Gastrocnemius medialis (tissue), 4 donors: Measurements from ENCODE around the gene GAS7. TPM values are rescaled to one million over a fixed set of nuclear protein-coding genes. Genes with fewer than 3 reads are reported as not detected.

Experiments
- ATAC-seq, 2 donors: fragments of 150-250 bp; one replicate each; pipeline ENCODE4 v1.9.1; 2016
- DNase-seq, 2 donors: peaks; one replicate each; pipeline ENCODE4 v3.0.0-alpha.2; 2019
- H3K27ac ChIP-seq, 4 donors: fragments of 200-600 bp; sonication (generic); 1 replicate in 1 of 4; 2 replicates in 3 of 4; pipeline ENCODE4 v1.5.1; 2016 to 2018; ENCODE audit warnings: mild to moderate bottlenecking in 2 of 4, moderate library complexity in 1 of 4
- H3K27me3 ChIP-seq, 3 donors: fragments of 200-600 bp; sonication (generic) in 2 of 3; 1 replicate in 1 of 3; 2 replicates in 2 of 3; pipeline versions ENCODE4 v1.5.1 to v1.6.0; 2016 to 2019; ENCODE audit warnings: mild to moderate bottlenecking in 1 of 3, moderate library complexity in 1 of 3
- H3K36me3 ChIP-seq, 2 donors: fragments of 200-600 bp; sonication (generic) in 1 of 2; one replicate each; pipeline ENCODE4 v1.5.1; 2017 to 2018
- H3K4me1 ChIP-seq, 2 donors: fragments of 200-600 bp; sonication (generic) in 1 of 2; one replicate each; pipeline ENCODE4 v1.5.1; 2016 to 2017; ENCODE audit warnings: mild to moderate bottlenecking in 2 of 2
- H3K4me3 ChIP-seq, 4 donors: fragments of 200-600 bp; sonication (generic) in 3 of 4; 1 replicate in 1 of 4; 2 replicates in 3 of 4; pipeline ENCODE4 v1.5.1; 2016 to 2019; ENCODE audit warnings: mild to moderate bottlenecking in 2 of 4
- H3K9me3 ChIP-seq, 3 donors: fragments of 200-600 bp; sonication (generic) in 2 of 3; 1 replicate in 1 of 3; 2 replicates in 2 of 3; pipeline ENCODE4 v1.5.1; 2016 to 2019
- POLR2A ChIP-seq, 2 donors: fragments of 450-650 bp; IDR thresholded peaks; one replicate each; pipeline ENCODE4 v1.6.1; 2017; ENCODE audit warnings: antibody characterized with exemption in 2 of 2, mild to moderate bottlenecking in 2 of 2, moderate library complexity in 2 of 2
- in situ Hi-C, 4 donors: fragments of 200-750 bp; cut with MboI; loops; one replicate each; pipeline versions ENCODE4 v1.15.0 to v1.8.0; 2017; ENCODE audit warnings: low sequenced_read_pairs in 4 of 4
- intact Hi-C: fragments of 100-400 bp; cut with DNase I; formaldehyde crosslinking; loops from one replicate; pipeline ENCODE4 v1.15.1; 2023; ENCODE audit warnings: low total_unique reads
- total RNA-seq, 4 donors: library from RNA; depleted of rRNA; stranded (reverse); fragments of >200 nt; gene quantifications; one replicate each; pipeline versions ENCODE4 v1.1.0 to v1.2.3, GENCODE V29; 2016
- TF ChIP-seq, protein P1 (sequence below), 5 experiments: fragments of 450-650 bp in 3 of 5; fragments of 200-600 bp in 2 of 5; sonication (generic) in 2 of 5; IDR thresholded peaks in 4 of 5; conservative IDR thresholded peaks in 1 of 5; 1 replicate in 4 of 5; 2 replicates in 1 of 5; pipeline ENCODE4 v1.5.1; 2016 to 2019; ENCODE audit warnings: antibody characterized with exemption in 5 of 5, mild to moderate bottlenecking in 3 of 5, moderate library complexity in 3 of 5

Gene GAS7
- total RNA-seq, 4 donors from 2014 or later, result 5.8 to 7.1 (median 6.1) TPM

DNA sequence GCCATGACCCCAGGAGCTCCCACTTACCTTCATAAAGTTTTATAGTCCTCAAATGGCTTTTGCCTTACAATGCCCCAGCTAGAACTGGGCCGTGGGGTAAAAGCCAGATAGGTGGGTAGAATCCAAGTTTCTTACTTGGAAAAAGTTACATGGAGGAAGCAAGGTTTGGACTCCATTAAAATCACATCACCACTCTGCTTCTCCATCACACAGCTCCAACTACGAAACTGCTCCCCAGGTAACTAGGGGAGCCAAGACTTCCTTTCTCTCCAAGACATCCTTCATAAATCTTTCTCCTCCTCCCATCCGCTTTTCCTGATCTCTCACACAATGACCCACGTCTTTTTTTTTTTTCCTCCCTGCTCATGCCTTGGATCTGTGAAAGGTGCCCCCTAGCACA lies 162.5 kb downstream of the GAS7 start:
- peaks cover 0 to 6% of the 10 kb centered on the region in 2 donors for H3K4me1 ChIP-seq
- TF ChIP-seq, protein P1, sequence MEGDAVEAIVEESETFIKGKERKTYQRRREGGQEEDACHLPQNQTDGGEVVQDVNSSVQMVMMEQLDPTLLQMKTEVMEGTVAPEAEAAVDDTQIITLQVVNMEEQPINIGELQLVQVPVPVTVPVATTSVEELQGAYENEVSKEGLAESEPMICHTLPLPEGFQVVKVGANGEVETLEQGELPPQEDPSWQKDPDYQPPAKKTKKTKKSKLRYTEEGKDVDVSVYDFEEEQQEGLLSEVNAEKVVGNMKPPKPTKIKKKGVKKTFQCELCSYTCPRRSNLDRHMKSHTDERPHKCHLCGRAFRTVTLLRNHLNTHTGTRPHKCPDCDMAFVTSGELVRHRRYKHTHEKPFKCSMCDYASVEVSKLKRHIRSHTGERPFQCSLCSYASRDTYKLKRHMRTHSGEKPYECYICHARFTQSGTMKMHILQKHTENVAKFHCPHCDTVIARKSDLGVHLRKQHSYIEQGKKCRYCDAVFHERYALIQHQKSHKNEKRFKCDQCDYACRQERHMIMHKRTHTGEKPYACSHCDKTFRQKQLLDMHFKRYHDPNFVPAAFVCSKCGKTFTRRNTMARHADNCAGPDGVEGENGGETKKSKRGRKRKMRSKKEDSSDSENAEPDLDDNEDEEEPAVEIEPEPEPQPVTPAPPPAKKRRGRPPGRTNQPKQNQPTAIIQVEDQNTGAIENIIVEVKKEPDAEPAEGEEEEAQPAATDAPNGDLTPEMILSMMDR (IDR thresholded peaks at IDR 0.05 in 4 of 5, conservative IDR thresholded peaks at IDR 0.05 in 1 of 5), result no peak
- H3K9me3 ChIP-seq, result no peaks in the 10 kb centered on the region
- peaks cover 0 to 6% (median 0%) of the 10 kb centered on the region in 3 donors for H3K27me3 ChIP-seq
- ATAC-seq (no peak), DNase-seq (no peak)
- no peaks in the 10 kb centered on the region for H3K36me3 ChIP-seq
- H3K4me3 ChIP-seq, result peak overlapping the region in 2 of 4 donors; percentile 13
- peak overlapping the region; percentile 46 to 72 (median 66) for H3K27ac ChIP-seq
- intact Hi-C loops (no loop called here), in situ Hi-C loops (loop anchor here in 1 of 4 donors (25.0 kb wide), 1 partner anchor 101 kb away; no protein-coding TSS in a partner anchor)

DNA sequence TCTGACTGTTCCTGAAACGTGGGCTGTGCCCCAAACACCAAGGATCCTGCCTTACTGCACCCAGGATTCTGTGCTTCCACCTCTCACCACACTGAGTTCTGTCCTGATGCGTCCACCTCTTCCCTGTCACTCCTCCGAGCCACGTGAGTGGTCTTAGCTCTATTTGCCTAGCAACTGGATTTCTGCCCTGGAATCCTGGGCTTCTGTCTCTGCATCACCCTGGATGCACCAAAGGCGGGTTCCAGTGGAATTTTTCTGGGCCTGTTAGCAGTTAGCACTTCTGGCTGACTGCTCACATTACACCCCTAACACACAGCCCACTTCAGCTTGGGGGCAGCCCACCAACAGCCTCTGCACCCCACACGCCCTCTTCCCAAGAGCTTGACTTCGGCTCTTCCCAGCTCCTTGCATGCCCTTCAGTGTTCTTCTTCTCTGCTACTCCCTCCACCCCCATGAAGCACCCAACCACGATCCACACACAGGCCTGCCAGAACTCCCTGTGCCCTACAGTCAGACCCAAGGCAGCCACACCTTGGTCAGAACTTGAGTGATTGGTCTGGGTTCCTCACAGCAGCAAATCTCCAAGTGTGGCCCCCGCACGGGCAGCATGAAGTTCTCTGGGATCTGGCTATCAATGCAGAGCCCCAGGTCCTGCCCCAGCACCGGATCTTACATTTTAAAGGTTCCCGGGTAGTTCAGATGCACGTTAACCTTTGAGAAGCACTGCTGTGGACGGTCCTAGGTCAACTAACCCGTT lies 163.5 kb downstream of the GAS7 start:
- in situ Hi-C loops (loop anchor here in 1 of 4 donors (25.0 kb wide), 1 partner anchor 102 kb away; no protein-coding TSS in a partner anchor), intact Hi-C loops (no loop called here)
- Histone ChIP-seq H3K27ac (peak overlapping the region; percentile 25 to 60 (median 58)), H3K9me3 (no peaks in the 10 kb centered on the region), H3K36me3 (no peaks in the 10 kb centered on the region), H3K4me3 (no peak overlapping the region), H3K27me3 (peaks cover 0 to 6% (median 0%) of the 10 kb centered on the region in 3 donors), H3K4me1 (peaks cover 0 to 6% of the 10 kb centered on the region in 2 donors)
- ATAC-seq (no peak), DNase-seq (no peak)
- no peak for TF ChIP-seq POLR2A (IDR thresholded peaks at IDR 0.05)
- TF ChIP-seq, protein P1 (IDR thresholded peaks at IDR 0.05 in 4 of 5, conservative IDR thresholded peaks at IDR 0.05 in 1 of 5), result no peak

DNA sequence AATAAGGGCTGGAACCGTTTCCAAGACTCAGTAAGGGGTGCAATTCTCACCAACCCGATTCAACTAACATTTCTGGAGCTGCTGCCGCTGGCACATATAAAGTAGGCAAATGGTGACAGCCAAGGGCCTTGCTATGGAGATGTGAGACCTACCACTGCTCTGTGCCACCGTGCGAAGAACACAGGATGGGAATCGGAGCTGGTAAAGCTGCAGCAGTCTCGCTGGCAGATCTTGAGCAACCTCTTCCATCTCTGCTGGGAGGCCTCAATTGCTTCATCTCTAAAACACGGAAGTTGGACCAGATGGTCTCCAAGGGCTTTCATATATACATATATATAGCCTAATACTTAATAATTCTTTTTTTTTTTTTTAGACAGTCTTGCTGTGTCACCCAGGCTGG lies 164.4 kb downstream of the GAS7 start:
- ATAC-seq, result peak; percentile 52 to 59
- Histone ChIP-seq H3K4me1 (peaks cover 0 to 6% of the 10 kb centered on the region in 2 donors), H3K9me3 (no peaks in the 10 kb centered on the region), H3K27me3 (peaks cover 0 to 6% (median 0%) of the 10 kb centered on the region in 3 donors), H3K27ac (peak overlapping the region; percentile 25 to 60 (median 58)), H3K36me3 (no peaks in the 10 kb centered on the region), H3K4me3 (no peak overlapping the region)
- TF ChIP-seq, protein P1 (IDR thresholded peaks at IDR 0.05 in 4 of 5, conservative IDR thresholded peaks at IDR 0.05 in 1 of 5), result no peak
- TF ChIP-seq POLR2A (IDR thresholded peaks at IDR 0.05), result no peak
- intact Hi-C loops, result no loop called here
- in situ Hi-C loops, result loop anchor here in 1 of 4 donors (25.0 kb wide), 1 partner anchor 103 kb away; no protein-coding TSS in a partner anchor
- DNase-seq, result peak; percentile 26 to 57

DNA sequence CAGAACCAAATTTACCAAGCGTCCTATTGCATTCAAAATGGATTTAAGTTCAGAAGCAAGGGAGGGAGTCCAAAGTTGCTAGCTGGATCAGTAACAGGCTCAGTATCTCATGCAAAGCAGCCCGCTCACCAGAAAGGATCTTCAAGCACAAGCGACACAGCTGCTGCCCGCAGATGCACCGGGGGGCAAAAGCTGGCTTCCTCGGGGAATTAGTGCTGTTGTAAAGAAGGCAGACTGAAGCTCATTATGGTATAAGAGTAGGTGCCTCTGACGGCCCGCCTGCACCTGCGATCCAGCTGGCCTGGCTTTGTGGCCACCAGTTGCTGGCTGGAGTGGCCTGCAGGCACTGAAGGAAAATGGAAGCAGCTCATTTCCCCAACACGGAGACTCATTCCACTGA lies 165.0 kb downstream of the GAS7 start:
- peak overlapping the region; percentile 23 to 60 (median 41) for H3K27ac ChIP-seq
- TF ChIP-seq, protein P1 (IDR thresholded peaks at IDR 0.05 in 4 of 5, conservative IDR thresholded peaks at IDR 0.05 in 1 of 5), result no peak
- no peak for TF ChIP-seq POLR2A (IDR thresholded peaks at IDR 0.05)
- H3K4me3 ChIP-seq, result no peak overlapping the region
- intact Hi-C loops (no loop called here), in situ Hi-C loops (loop anchor here in 1 of 4 donors (25.0 kb wide), 1 partner anchor 104 kb away; no protein-coding TSS in a partner anchor)
- H3K36me3 ChIP-seq, result no peaks in the 10 kb centered on the region
- ATAC-seq (no peak), DNase-seq (no peak)
- peaks cover 0 to 6% of the 10 kb centered on the region in 2 donors for H3K4me1 ChIP-seq
- peaks cover 0 to 6% (median 0%) of the 10 kb centered on the region in 3 donors for H3K27me3 ChIP-seq
- H3K9me3 ChIP-seq, result no peaks in the 10 kb centered on the region
